ENCODE data around the gene RTL1.

The RTL1 gene

GRCh38 chr14:100864960-100865681 lies 38.4 kb downstream of the RTL1 start:
- DNase-seq, result no peak

- DNase-seq, result no peak
Measured at GRCh38 chr14:100864206-100864605, 39.3 kb downstream of the RTL1 start.

GRCh38 chr14:100862793-100863192 lies 40.7 kb downstream of the RTL1 start:
- no peak for DNase-seq

- no peak for DNase-seq
Measured at GRCh38 chr14:100862277-100862676, 41.2 kb downstream of the RTL1 start.

- no peak for DNase-seq
Measured at GRCh38 chr14:100861937-100862247, 41.6 kb downstream of the RTL1 start.

- DNase-seq, result no peak
Measured at GRCh38 chr14:100861188-100861936, 42.2 kb downstream of the RTL1 start.

- DNase-seq, result no peak
Measured at GRCh38 chr14:100860556-100861187, 42.9 kb downstream of the RTL1 start.

GRCh38 chr14:100859781-100860180 lies 43.7 kb downstream of the RTL1 start:
- DNase-seq, result no peak

- no peak for DNase-seq
Measured at GRCh38 chr14:100858838-100859220, 44.7 kb downstream of the RTL1 start.

- DNase-seq, result no peak
Measured at GRCh38 chr14:100857923-100858837, 45.3 kb downstream of the RTL1 start.

- no peak for DNase-seq
Measured at GRCh38 chr14:100857233-100857922, 46.1 kb downstream of the RTL1 start.

GRCh38 chr14:100856056-100856950 lies 47.2 kb downstream of the RTL1 start:
- DNase-seq, result no peak

- DNase-seq, result no peak
Measured at GRCh38 chr14:100855256-100855930, 48.1 kb downstream of the RTL1 start.

- no peak for DNase-seq
Measured at GRCh38 chr14:100854435-100854834, 49.1 kb downstream of the RTL1 start.

GRCh38 chr14:100851946-100852620 lies 51.4 kb downstream of the RTL1 start:
- DNase-seq, result no peak

- no peak for DNase-seq
Measured at GRCh38 chr14:100851586-100851916, 52.0 kb downstream of the RTL1 start.

GRCh38 chr14:100850841-100851585 lies 52.5 kb downstream of the RTL1 start:
- DNase-seq, result peak; percentile 81

- no peak for DNase-seq
Measured at GRCh38 chr14:100849115-100849781, 54.3 kb downstream of the RTL1 start.

GRCh38 chr14:100846309-100846859 lies 57.1 kb downstream of the RTL1 start:
- DNase-seq, result no peak
